Limb (tissue), 2 donors: Measurements from ENCODE around the gene ADORA2B.
"Not testable (repeated sequence)": the region's sequence is repeated elsewhere in the genome, so short reads cannot be mapped to it uniquely, and the experiment has no call there.

Source experiments
- DNase-seq, 2 donors: peaks; one replicate each; pipeline ENCODE4 v3.0.0-alpha.2; 2016; ENCODE audit errors: extremely low spot score in 2 of 2

Gene ADORA2B

GRCh38 chr17:15944759-15945526 lies at the start of gene ADORA2B:
Gene ADORA2B, plus strand, starts transcription at chr17:15945130. Its CDS starts 119 bp downstream, at chr17:15945249.
- DNase-seq, result peak; percentile 30 to 82

- DNase-seq, result no peak
Measured at GRCh38 chr17:15896277-15896676, 48.7 kb upstream of the ADORA2B start.

GRCh38 chr17:15896834-15897233 lies 48.1 kb upstream of the ADORA2B start:
- no peak for DNase-seq

- DNase-seq, result not testable (repeated sequence)
Measured at GRCh38 chr17:15899596-15899995, 45.3 kb upstream of the ADORA2B start.

GRCh38 chr17:15900871-15901270 lies 44.1 kb upstream of the ADORA2B start:
- no peak for DNase-seq

- not testable (repeated sequence) for DNase-seq
Measured at GRCh38 chr17:15905236-15905635, 39.7 kb upstream of the ADORA2B start.

- no peak for DNase-seq
Measured at GRCh38 chr17:15907290-15907689, 37.6 kb upstream of the ADORA2B start.

GRCh38 chr17:15908378-15908777 lies 36.6 kb upstream of the ADORA2B start:
- DNase-seq, result no peak

- DNase-seq, result no peak
Measured at GRCh38 chr17:15909481-15909991, 35.4 kb upstream of the ADORA2B start.

- no peak for DNase-seq
Measured at GRCh38 chr17:15910791-15911190, 34.1 kb upstream of the ADORA2B start.

GRCh38 chr17:15911701-15912100 lies 33.2 kb upstream of the ADORA2B start:
- DNase-seq, result not testable (repeated sequence)

- DNase-seq, result no peak
Measured at GRCh38 chr17:15912416-15912955, 32.4 kb upstream of the ADORA2B start.

- no peak for DNase-seq
Measured at GRCh38 chr17:15913826-15914225, 31.1 kb upstream of the ADORA2B start.

- no peak for DNase-seq
Measured at GRCh38 chr17:15914400-15915170, 30.3 kb upstream of the ADORA2B start.

GRCh38 chr17:15915961-15916360 lies 29.0 kb upstream of the ADORA2B start:
- no peak for DNase-seq

- DNase-seq, result no peak
Measured at GRCh38 chr17:15917021-15917437, 27.9 kb upstream of the ADORA2B start.

- DNase-seq, result peak in 1 of 2 donors; percentile 46
Measured at GRCh38 chr17:15917438-15918027, 27.4 kb upstream of the ADORA2B start.

GRCh38 chr17:15918261-15918660 lies 26.7 kb upstream of the ADORA2B start:
- DNase-seq, result no peak

GRCh38 chr17:15918661-15919259 lies 26.2 kb upstream of the ADORA2B start:
- no peak for DNase-seq

GRCh38 chr17:15919466-15919865 lies 25.5 kb upstream of the ADORA2B start:
- no peak for DNase-seq

- DNase-seq, result no peak
Measured at GRCh38 chr17:15920758-15921239, 24.1 kb upstream of the ADORA2B start.
